Measurements from ENCODE around the gene SERPIND1.

SERPIND1 gene

GRCh38 chr22:20779014-20779817 is 5.3 kb downstream of the SERPIND1 start:
- TF ChIP-seq CTCF (IDR thresholded peaks at IDR 0.05; ENCODE audit: borderline replicate concordance, insufficient read depth, low read depth, low read length): no peak
- H3K4me3 ChIP-seq (ENCODE audit: low read depth, low read length): no peak overlapping the region

- no peak overlapping the region for H3K4me3 ChIP-seq (ENCODE audit: low read depth, low read length)
- TF ChIP-seq CTCF (IDR thresholded peaks at IDR 0.05; ENCODE audit: borderline replicate concordance, insufficient read depth, low read depth, low read length): no peak
These were observed 5.9 kb downstream of the SERPIND1 start for GRCh38 chr22:20779818-20780158.

GRCh38 chr22:20781272-20781990 is 7.5 kb downstream of the SERPIND1 start:
- no peak for TF ChIP-seq CTCF (IDR thresholded peaks at IDR 0.05; ENCODE audit: borderline replicate concordance, insufficient read depth, low read depth, low read length)
- H3K4me3 ChIP-seq (ENCODE audit: low read depth, low read length): no peak overlapping the region

GRCh38 chr22:20782083-20782482 is 8.2 kb downstream of the SERPIND1 start:
- H3K4me3 ChIP-seq (ENCODE audit: low read depth, low read length): no peak overlapping the region
- TF ChIP-seq CTCF (IDR thresholded peaks at IDR 0.05; ENCODE audit: borderline replicate concordance, insufficient read depth, low read depth, low read length): no peak

GRCh38 chr22:20782596-20783299 is 8.8 kb downstream of the SERPIND1 start:
- no peak for TF ChIP-seq CTCF (IDR thresholded peaks at IDR 0.05; ENCODE audit: borderline replicate concordance, insufficient read depth, low read depth, low read length)
- H3K4me3 ChIP-seq (ENCODE audit: low read depth, low read length): no peak overlapping the region

GRCh38 chr22:20783300-20783673 is 9.4 kb downstream of the SERPIND1 start:
- TF ChIP-seq CTCF (IDR thresholded peaks at IDR 0.05; ENCODE audit: borderline replicate concordance, insufficient read depth, low read depth, low read length): no peak
- H3K4me3 ChIP-seq (ENCODE audit: low read depth, low read length): no peak overlapping the region
